ENCODE data around the gene ZNF598.
"Not testable (repeated sequence)": the region's sequence is repeated elsewhere in the genome, so short reads cannot be mapped to it uniquely, and the experiment has no call there.

ZNF598 gene

GRCh38 chr16:1961651-1962067, 48.0 kb downstream of the ZNF598 start:
- no peak for DNase-seq

GRCh38 chr16:1960665-1961630, 48.7 kb downstream of the ZNF598 start:
- DNase-seq, result no peak

GRCh38 chr16:1959269-1960039, 50.2 kb downstream of the ZNF598 start, which contains the start of gene NDUFB10:
NDUFB10 (plus strand) TSS chr16:1959538; CDS start chr16:1959625, 87 bp downstream.
- peak in 54 of 56 donors; percentile 57 to 94 (median 84) for DNase-seq

- peak in 1 of 56 donors; percentile 28 for DNase-seq
Measured at GRCh38 chr16:1958715-1959268, 50.8 kb downstream of the ZNF598 start.

DNA sequence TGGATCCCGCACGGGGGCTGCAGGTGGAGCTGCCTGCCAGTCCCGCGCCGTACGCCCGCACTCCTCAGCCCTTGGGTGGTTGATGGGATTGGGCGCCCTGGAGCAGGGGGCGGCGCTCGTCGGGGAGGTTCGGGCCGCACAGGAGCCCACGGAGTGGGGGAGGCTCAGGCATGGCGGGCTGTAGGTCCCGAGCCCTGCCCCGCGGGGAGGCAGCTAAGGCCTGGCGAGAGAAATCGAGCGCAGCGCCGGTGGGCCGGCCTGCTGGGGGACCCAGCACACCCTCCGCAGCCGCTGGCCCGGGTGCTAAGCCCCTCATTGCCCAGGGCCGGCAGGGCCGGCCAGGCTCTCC, 51.5 kb downstream of the ZNF598 start:
- DNase-seq, result not testable (repeated sequence)

GRCh38 chr16:1957434-1958142, 52.0 kb downstream of the ZNF598 start:
- DNase-seq, result not testable (repeated sequence)

DNA sequence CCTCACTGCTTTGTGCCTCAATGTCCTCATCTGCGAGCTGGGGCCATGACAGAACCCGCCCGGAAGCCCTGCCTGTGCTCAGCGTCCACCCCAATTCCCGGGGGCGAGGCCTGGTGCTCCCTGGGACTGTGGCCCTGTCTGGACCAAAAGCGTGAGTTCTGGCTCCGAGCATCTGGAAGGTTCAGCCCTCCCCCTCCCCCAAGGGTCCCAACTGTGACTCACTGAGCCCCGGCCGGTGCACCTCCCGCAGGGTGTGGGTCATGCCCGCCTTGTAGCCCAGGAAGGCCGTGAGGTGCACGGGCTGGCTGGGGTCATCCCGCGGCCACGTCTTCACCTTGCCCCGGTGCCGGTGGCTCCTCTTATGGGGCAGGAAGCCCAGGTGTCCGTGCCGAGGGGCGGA, 55.9 kb downstream of the ZNF598 start:
- DNase-seq, result no peak

GRCh38 chr16:1950559-1950958, 59.1 kb downstream of the ZNF598 start:
- no peak for DNase-seq

- DNase-seq, result no peak
Measured at GRCh38 chr16:1950047-1950446, 59.6 kb downstream of the ZNF598 start.

DNA sequence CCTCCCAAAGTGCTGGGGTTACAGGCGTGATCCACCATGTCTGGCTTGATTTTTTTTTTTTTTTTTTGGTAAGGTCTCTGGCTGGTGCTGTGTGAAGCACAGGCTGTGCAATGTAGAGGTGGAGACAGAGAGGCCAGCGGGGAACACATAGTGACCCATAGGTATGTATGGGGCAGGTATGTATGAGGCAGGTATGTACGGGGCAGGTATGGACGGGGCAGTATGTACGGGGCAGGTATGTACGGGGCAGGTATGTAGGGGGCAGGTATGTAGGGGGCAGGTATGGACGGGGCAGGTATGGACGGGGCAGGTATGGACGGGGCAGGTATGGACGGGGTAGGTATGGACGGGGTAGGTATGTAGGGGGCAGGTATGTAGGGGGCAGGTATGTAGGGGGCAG, 60.1 kb downstream of the ZNF598 start:
- DNase-seq, result no peak
